NCI-H748 (cell line): ENCODE results near the gene CDH20.

Experiments used
- DNase-seq: peaks from one replicate; lab custom pipeline; 2025; ENCODE audit not compliant: unreplicated experiment; lab: John Stamatoyannopoulos, UW

CDH20 gene

DNA sequence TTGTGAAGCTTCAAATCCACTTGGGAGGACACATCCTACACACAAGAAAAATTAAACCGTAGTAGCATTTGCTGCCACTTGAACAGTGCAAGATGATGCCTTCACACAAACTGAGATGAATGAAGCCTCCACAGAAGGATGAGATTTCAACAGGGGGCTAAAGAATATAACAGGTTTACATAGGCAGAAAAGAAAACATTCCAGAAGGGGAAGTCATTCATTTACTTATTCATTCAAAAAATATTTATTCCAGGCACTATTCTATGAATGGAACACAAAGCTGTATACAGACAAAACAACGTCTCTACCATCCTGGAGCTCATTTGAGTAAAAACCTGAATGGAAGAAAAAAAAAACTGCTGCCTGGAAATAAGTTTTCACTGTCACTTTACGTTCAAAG, 170.5 kb downstream of the CDH20 start:
- no peak for DNase-seq

DNA sequence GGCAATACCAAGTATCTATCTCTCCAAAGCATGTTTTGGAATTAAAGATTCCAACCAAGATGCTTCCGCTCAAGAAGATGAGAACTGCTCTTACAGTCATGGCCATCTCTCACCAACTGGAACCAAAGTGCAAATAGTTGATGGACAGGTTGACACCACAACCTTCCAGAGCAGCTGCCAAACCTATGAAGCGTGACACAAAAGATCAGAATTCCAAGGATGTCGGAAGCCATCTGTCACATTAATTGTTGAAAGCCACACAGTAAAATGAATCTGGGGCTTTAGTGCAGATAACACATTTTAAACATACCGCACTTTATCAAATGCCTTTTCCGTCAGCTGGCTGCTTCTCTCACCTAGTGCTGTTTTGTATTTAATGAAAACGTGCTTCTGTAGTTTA, 195.7 kb downstream of the CDH20 start:
- no peak for DNase-seq

- no peak for DNase-seq
These were observed 197.5 kb downstream of the CDH20 start for GRCh38 chr18:61530681-61531080.

DNA sequence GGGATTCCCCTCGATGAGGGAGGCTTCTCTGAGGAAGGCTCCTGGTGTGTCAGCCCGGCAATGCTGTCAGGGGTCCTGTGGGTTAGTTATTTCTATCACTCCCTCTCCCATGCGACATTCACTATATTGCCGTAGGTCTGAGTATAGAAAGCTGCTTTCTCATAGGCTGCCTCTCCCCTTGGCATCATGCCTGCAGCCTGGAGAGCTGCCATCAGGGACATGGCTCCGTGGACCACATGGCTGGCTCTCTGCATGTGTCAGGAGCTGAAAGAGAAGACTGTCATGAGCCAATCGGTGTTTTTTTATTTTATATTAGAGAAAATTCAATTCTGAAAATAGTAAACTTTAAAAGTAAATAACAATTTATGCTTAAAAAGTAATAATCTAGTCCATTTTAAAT, 198.0 kb downstream of the CDH20 start:
- DNase-seq: peak; percentile 45

GRCh38 chr18:61531891-61532290, 198.7 kb downstream of the CDH20 start:
- DNase-seq: no peak

DNA sequence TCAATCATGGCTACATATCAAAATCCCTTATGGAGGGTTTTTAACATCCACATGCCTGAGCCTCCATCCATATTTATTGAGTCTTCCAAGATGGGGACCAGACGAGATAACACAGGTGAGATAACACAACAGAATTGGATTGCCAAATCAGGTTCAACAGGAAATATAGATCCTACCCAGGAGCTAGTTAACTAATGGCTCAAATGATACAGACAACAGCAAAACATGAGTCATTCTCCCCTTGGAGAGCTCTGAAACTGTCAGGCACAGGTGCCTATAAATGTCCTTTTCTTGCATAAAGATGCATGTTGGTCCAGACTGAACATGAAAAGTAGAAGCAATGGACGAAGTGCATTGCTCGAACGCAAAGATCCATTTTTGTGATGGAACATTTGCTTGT, 202.2 kb downstream of the CDH20 start:
- DNase-seq: no peak

DNA sequence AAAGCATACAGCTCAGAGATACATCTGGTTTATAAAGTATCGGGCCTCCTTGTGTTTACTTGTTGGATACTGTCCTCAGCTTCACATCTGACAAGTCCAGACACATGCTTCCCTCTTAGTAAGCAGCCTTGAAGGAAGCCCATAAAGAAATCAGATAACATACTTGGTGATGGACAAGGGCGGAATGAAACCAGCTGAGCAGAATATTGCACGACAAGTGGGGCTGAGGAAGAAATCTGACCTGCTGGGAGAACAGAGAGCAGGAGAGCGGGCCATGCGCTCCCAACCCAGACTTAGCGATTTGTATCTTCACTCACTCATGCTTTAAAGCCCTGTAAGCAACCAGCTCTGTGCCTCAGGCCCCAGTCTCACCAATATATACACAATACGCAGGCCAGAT, 208.4 kb downstream of the CDH20 start:
- no peak for DNase-seq

GRCh38 chr18:61542596-61542995, 209.4 kb downstream of the CDH20 start:
- peak; percentile 48 for DNase-seq

DNA sequence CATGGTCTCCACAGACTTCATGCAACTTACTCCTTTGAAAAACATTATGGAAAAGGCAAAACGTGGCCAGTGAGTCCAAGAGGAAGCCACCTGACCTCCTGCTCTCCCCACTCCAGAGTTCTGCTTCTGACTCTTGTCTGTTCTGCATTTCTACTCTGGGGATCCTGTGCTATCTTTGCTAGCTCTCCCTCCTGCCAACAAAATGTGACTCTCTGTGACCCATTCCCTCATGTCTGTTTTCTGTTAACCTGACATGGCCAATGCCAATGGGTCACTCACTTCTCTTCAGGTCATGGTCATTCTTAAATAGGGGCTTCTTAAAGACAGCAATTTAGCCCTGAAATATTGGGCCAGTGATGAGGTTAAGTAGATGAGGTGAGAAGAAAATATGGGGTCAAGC, 210.3 kb downstream of the CDH20 start:
- DNase-seq: no peak

DNA sequence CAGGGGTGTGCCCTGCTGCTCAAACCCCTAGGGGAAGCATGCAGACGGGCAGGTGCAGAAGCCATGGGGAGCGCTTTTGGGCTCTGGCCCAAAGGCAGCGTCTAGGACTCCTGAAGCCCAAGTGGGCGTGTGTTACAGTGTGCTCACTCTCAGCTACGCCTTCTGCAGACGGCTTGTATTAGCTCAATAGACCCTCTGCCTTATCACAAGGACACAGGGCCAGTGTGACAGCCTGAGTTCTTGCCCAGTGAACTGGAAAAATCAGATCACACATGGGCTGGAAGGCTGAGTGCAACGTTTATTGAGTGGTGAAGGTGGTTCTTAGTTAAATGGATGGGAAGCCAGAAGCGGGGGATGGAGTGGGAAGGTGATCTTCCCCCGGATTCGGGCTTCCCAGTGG, 210.9 kb downstream of the CDH20 start:
- DNase-seq: no peak

GRCh38 chr18:61545281-61546245, 212.3 kb downstream of the CDH20 start:
- peak; percentile 17 for DNase-seq

GRCh38 chr18:61546590-61546989, 213.4 kb downstream of the CDH20 start:
- no peak for DNase-seq

- DNase-seq: no peak
These were observed 216.2 kb downstream of the CDH20 start for GRCh38 chr18:61549416-61549815.

- DNase-seq: no peak
These were observed 216.7 kb downstream of the CDH20 start for GRCh38 chr18:61549889-61550288.

- DNase-seq: peak; percentile 76
These were observed 218.4 kb downstream of the CDH20 start for GRCh38 chr18:61551586-61551985.

- no peak for DNase-seq
These were observed 219.9 kb downstream of the CDH20 start for GRCh38 chr18:61553045-61553659.

GRCh38 chr18:61554117-61554776, 221.0 kb downstream of the CDH20 start:
- no peak for DNase-seq

GRCh38 chr18:61554946-61555361, 221.7 kb downstream of the CDH20 start:
- DNase-seq: no peak

DNA sequence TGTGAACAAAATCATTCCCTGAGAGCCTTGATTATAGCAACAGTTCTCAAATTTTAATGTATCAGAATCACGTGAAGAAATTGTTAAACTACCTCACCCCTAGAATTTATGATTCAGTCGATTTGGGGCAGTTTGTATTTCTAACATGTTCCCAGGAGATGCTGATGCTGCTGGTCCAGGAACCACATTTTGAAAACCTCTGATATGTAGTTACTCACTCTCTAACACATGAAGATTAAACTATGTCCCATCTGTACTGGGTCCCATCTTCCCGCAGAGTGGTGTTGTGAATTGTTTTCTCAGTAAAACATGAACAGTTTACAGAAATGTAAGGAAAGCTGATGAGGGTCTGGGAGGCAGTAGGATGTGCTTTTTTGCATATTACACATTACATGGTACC, 223.1 kb downstream of the CDH20 start:
- DNase-seq: no peak

DNA sequence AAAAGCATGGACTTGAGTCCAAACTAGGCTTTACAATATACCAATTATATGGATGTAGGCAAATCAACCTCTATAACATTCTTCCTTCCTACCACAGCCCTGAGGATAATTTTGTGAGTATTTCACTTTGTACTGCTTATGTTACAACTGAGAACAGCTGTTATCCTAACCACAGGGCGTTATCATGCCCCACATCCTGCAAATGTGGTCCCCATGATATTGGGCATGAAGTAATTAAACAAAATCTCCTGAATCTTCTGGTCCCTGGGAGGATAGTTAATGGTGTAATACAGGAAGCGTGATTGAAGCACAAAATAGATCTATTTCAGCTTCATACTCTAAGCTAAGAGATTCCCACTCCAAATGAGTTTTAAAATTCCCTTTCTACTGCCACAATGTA, 223.6 kb downstream of the CDH20 start:
- no peak for DNase-seq

- no peak for DNase-seq
These were observed 236.1 kb downstream of the CDH20 start for GRCh38 chr18:61569176-61569892.
